A549 (cell line): ENCODE results near the gene PPOX.

Source experiments
- CTCF ChIP-seq: fragments of >200 bp; sonication (Bioruptor Twin); formaldehyde crosslinking; IDR thresholded peaks from 3 replicates; pipeline ENCODE4 v1.5.1; 2016
- HDAC2 ChIP-seq: fragments of 200-600 bp; sonication (generic); IDR thresholded peaks from 2 replicates; pipeline ENCODE4 v1.6.1; 2016
- HMGXB4 ChIP-seq: fragments of 250-450 bp; sonication (Bioruptor Pico); IDR thresholded peaks from 2 replicates; pipeline ENCODE4 v1.5.0; 2021; ENCODE audit warnings: mild to moderate bottlenecking, moderate library complexity, borderline replicate concordance
- JUN ChIP-seq, 2 experiments: fragments of >200 bp; sonication (Bioruptor Twin); formaldehyde crosslinking; IDR thresholded peaks; 2 replicates in 1 of 2; 3 replicates in 1 of 2; pipeline ENCODE4 v1.6.1; 2016 to 2017
- MYC ChIP-seq: IDR thresholded peaks from 2 replicates; pipeline ENCODE4 v1.6.1; 2012; ENCODE audit warnings: mild to moderate bottlenecking, inconsistent platforms, low read length, improper control_type of control experiment, borderline replicate concordance
- RFX5 ChIP-seq: fragments of 450-650 bp; IDR thresholded peaks from 2 replicates; pipeline ENCODE4 v1.7.1; 2014; ENCODE audit warnings: antibody characterized with exemption, mild to moderate bottlenecking, moderate library complexity

DNA sequence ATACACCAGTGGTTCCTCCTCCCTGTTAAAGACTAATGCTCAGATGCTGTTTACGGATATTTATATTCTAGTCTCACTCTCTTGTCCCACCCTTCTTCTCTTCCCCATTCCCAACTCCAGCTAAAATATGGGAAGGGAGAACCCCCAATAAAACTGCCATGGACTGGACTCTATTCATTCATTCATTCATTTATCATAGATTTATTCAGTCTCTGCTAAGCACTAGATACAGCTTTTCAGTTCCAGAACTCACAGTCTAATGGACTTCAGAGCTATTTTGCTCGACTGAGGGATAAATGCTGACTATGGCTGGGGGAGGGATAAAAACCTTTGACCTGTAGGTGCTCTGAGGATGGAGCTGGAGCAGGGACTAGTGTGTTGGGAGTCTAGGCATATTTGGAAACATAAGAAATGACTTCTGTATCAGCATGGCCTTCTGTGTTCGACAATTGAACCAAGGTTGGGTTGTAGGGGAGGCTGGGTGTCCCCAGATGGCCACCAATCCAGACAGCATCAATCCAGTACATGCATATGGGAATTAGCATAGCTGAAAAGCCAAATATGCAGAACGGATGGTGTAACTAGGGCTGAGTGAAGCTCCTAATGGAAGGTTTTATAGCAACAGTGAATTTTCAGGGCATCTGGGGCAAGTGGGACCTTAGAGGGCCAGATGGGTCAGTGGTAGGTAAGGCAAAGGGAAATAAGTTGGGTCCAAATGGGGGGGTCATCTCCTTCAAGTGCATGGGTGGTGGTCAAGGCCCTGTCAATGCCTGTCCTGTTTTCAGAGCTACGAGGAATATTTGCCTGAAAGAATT is 53.1 kb downstream of the PPOX start:
- TF ChIP-seq RFX5 (no peak), MYC (no peak), CTCF (no peak), HMGXB4 (no peak), HDAC2 (no peak), JUN (IDR thresholded peaks at IDR 0.05) (no peak)
